CD4-positive, alpha-beta T cell treated with Interleukin-10 for 1 hour (primary cell): ENCODE data around the gene ICAM1.
A peak's percentile ranks its signal among the peaks of the same experiment; 100 is the strongest.

ENCODE experiments used
- DNase-seq: peaks from one replicate; pipeline ENCODE4 v3.0.0-alpha.2; 2020

ICAM1 gene

DNA sequence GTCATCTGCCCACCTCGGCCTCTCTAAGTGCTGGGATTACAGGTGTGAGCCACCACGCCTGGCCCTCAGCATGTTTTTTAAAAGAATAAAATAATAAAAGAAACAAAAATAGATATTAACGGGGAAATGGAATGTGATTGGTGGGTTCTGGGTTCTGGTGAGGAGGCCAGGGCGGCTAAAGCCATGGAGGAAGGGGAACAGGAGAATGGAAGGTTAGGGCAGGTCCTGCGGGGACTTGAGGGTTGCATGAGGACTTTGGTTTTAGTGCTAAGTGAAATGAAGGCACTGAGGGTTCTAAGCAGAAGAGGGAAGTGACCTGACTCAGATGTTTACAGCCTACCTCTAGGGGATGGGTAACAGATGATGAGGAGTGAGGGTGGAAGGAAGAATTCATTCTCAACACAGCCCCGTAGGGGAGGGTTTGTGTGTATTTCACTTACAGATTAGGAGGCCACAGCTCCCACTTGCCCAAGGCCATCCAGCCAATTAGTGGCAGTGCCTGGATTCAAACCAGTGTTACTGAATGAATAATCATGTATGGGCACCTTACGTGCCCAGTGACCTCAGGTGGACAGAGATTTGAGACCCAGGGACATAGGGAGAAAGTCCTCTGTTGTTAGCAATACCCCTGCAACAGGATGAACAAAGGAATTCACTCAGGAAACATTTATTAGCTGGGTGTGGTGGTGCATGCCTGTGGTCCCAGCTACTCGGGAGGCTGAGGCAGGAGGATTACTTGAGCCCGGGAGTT, 25.6 kb upstream of the ICAM1 start:
- DNase-seq = no peak

GRCh38 chr19:10246511-10246910, 24.4 kb upstream of the ICAM1 start:
- no peak for DNase-seq

GRCh38 chr19:10251792-10252694, 18.9 kb upstream of the ICAM1 start, which contains the start of gene MRPL4:
Gene MRPL4, plus strand, starts transcription at chr19:10252214. Its CDS starts 40 bp downstream, at chr19:10252254.
- peak; percentile 98 for DNase-seq

- DNase-seq = no peak
These were observed 18.2 kb upstream of the ICAM1 start for GRCh38 chr19:10252707-10253106.

GRCh38 chr19:10254244-10254643, 16.7 kb upstream of the ICAM1 start:
- DNase-seq = no peak

DNA sequence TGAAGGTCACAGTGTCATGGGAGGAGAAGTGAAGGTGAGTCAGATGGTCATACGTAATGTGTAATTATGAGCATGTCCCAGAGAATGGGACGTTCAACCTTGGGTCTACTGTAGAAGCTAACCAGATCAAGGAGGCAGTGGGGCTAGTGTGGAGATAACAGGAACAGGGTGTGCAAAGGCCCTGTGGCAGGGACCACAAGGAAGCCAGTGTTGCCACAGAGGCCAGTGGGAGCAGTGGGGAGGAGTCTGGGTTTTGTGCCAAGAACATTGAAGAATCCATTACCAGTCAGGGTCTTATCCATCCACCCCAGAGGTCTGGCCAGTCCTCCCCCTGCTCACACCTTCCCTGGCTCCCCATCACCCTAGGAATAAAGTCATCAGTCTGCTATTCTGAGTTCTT, 15.6 kb upstream of the ICAM1 start:
- no peak for DNase-seq

GRCh38 chr19:10256551-10256950, 14.4 kb upstream of the ICAM1 start:
- DNase-seq = no peak

DNA sequence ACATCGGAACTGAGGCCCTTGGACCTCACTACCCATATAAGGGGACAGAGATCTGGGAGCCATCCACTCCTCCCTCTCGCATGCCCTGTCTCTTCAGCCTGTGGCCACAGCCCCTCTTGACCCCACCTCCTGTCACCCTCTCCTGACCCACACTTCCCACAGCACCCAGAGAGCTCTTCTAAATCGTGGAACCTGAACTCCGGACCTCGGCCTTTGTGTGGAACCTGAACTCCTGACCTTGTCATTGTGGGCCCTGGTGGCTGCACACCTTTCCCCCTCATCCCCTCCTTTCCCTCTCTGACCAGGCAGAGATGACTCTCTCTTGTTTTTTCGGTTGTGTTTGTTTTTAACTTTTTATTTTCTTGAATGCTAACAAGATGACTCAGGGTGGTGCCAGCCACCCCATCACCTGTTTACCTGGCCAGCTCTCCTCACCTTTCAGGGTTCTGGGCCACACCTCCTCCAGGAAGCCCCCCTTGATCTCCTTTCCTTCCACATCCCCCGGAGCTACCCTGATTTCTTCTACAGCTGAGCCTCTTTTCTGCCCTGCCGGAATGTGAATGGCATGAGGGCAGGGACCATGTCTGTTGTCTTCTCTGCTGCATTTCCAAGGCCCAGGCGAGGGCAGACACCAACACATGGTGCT, 13.8 kb upstream of the ICAM1 start:
- DNase-seq = no peak

DNA sequence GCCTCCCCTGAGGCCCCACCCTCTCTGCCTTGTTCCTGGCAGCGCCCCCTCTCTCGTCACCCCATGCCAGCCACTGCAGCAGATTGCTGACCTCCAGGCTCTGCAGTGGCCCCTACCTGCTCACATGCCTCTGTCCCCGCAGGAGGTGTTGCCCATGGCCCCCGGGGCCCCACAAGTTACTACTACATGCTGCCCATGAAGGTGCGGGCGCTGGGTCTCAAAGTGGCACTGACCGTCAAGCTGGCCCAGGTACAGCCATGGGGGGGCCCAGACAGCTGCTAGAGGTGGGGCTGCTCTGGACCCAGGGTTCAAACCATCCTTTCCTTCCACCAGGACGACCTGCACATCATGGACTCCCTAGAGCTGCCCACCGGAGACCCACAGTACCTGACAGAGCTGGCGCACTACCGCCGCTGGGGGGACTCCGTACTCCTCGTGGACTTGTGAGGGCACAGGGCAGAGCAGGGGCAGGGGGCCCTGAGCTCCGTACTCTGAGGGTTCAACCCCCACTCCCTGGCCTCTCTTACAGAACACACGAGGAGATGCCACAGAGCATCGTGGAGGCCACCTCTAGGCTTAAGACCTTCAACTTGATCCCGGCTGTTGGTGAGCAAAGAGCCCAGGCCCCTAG, 12.7 kb upstream of the ICAM1 start:
- DNase-seq = no peak

DNA sequence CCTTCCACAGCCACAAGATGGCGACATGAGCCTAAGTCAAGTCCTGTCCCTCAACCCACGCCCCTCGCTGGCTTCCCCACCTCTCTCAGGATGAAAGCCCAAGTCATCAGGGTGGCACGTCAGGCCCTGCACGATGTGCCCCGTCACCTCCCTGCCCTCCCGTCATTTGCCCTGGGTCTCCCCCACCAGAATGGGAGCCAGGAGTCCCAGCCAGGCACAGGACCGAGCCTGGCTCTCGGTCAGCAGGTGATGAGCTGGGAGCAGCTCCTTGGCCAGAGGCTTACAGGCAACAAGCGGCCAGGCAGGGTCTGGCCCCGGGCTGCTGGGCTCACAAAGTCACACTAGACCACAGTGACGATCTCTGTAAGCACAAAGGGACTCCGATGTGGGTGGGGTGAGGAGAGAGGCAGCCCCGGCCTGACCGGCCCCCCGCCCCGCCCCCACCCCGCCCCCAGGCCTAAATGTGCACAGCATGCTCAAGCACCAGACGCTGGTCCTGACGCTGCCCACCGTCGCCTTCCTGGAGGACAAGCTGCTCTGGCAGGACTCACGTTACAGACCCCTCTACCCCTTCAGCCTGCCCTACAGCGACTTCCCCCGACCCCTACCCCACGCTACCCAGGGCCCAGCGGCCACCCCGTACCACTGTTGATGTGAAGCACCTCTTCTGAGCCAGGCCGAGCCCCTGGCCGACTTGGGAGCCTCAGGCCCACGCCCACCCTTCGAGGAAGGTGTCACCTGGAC, 11.6 kb upstream of the ICAM1 start:
- DNase-seq = peak; percentile 93

DNA sequence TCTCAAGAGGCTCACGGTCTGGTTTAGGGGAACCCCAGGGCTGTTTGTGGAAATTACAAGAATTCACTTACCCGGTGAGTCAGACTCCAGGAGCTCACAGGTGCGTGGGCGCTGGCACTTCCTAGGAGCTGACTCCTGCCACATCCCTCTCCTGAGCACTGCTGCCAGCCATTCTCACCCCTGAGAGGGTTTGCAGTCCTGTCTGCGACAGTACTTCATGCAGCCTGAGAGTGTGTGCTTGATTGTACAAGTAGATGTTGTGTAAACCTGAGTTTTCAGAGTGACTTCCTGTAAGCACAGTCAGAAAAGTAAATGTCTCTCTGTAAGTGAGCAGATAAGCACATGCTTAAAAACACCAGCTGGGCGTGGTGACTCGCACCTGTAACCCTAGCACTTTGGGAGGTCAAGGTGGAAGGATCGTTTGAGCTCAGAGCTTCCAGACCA, 10.8 kb upstream of the ICAM1 start:
- no peak for DNase-seq

DNA sequence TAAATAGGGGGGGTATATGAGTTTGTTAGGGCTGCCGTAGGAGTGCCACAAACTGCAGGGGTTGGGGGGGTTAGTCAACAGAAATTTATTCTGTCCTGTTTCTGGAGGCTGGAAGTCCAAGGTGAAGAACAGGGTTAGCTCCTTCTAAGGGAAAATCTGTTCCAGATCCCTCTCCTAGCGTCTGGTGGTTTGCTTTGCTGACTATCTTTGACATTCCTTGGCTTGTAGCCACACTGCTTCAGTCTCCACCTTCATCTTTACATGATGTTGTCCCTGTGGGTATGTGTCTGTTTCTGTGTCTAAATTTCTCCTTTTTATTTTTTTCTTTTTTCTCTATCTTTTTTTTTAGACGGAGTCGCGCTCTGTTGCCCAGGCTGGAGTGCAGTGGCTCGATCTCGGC, 8.1 kb upstream of the ICAM1 start:
- DNase-seq = no peak

DNA sequence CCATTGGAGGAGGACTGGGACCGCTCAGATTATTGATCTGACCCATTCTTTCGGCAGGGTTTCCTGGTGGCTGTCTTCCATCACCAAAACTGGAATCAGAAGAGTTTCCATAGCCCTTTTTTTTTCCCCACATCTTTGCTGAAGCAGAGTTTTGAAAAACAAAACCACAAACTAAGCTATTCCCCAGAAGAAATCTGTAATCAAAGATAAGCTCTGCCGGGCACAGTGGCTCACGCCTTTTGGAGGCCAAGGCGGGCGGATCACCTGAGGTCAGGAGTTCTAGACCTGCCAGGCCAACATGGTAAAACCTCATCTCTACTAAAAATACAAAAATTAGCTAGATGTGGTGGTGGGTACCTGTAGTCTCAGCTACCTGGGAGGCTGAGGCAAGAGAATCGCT, 4.2 kb upstream of the ICAM1 start:
- DNase-seq = no peak

DNA sequence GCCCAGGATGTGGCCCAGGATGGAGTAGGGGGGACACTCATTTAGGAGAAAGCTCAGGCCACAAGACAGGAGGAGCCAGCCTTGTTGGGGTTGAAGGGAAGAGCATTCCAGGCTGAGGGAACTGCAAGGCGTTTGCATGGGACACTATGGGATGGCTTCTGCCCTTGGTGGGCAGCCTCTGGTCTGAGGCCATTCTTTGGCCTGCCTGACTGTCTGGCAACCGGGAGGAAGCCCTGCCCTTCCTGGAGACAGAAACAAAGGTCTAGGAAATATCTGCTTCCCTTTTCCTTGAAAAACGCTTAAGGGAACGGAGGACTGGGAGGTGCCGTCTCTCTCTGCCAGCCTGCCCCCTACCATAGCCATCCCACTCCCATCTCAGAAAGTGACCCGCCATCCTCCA, 2.8 kb upstream of the ICAM1 start:
- DNase-seq = no peak

- DNase-seq = peak; percentile 92
These were observed 1.4 kb upstream of the ICAM1 start for GRCh38 chr19:10269333-10270179.

DNA sequence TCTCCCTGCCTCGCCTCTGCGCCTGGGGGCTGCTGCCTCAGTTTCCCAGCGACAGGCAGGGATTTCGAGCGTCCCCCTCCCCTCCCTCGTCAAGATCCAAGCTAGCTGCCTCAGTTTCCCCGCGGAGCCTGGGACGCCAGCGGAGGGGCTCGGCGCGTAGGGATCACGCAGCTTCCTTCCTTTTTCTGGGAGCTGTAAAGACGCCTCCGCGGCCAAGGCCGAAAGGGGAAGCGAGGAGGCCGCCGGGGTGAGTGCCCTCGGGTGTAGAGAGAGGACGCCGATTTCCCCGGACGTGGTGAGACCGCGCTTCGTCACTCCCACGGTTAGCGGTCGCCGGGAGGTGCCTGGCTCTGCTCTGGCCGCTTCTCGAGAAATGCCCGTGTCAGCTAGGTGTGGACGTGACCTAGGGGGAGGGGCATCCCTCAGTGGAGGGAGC, 722 bp upstream of the ICAM1 start:
- DNase-seq = peak; percentile 81

DNA sequence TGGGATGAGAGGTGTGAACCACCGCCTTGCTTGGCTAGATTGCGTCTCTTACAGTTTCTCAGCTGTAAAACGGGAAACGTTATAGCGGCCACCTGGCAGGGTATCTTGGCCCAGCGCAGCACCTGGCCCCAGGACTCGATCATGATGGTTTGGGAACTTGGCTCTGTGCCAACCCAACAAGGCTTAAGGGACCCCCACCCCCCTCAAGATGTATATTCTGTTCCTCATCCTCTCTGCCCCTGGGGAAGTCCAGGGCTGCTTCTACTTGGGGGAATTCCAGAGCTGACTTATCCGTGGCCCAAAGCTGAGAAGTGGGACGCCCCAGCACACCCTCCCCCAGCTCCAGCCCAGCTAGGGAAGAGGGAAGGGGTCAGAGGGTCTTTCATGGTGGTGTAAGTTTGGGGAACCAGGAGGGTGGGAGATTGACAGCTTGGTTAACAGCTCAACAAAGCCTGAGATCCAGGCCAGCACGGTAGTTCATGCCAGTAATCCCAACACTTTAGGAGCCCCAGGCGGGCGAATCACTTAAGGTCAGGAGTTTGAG, 695 bp downstream of the ICAM1 start:
- DNase-seq = peak; percentile 75

DNA sequence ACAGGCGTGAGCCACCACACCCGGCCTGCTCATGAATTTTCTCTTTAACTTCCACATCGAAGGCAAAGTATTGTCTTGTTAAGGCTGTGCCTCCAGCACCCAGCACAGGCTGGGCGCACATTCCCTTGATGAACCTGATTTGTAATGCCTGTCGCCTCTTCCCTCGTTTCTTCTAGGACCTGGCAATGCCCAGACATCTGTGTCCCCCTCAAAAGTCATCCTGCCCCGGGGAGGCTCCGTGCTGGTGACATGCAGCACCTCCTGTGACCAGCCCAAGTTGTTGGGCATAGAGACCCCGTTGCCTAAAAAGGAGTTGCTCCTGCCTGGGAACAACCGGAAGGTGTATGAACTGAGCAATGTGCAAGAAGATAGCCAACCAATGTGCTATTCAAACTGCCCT, 3.7 kb downstream of the ICAM1 start:
- no peak for DNase-seq

DNA sequence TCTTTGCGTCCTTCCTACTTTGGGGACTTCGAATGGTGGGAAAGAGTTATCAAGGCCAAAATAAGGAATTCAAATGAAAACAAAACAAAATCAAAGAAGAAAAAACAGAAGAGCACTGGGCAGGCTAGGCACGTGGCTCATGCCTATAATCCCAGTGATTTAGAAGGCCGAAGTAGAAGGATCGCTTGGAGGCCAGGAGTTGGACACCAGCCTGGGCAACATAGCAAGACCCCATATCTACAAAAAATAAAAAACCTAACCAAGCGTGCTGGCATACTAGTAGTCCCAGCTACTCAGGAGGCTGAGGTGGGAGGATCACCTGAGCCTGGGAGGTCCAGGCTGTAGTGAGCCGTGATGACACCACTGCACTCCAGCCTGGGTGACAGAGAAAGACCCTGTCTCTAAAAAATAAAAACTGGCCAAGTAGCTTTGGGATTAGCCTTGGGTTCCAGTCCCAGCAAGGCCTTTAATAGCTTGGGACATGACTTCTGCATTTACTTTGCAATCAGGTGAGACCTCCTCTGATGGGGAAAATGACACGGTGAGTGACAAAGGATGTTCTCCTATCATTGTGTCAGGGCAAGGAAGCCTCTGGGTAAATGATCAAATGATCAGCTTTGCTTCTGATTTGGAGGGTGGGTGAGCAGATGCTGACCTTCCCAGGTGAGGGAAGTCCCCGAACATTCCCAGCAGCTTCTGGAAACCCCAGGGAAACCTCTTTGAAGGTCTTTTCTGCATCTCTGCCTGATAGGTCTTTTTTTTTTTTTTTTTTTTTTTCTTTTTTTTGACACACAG, 7.1 kb downstream of the ICAM1 start:
- no peak for DNase-seq

DNA sequence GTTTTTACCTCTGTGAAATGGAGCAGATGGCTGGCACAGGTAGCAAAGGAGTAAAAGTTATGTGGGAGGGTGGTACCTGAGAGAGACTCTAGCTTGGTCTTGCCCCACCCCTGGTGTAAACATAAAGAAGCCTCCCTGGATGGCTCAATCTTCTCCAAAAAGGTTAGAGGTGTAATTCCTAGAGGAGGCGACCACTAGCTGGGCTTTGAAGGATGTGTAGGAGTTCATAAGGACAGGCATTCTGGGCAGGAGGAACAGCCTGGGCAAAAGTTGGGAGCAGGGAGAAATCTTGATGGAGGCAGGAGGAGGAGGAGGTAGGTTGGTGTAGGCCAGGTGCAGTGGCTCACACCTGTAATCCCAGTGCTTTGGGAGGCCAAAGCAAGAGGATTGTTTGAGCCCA, 8.0 kb downstream of the ICAM1 start:
- no peak for DNase-seq
